Adrenal gland (tissue), 12 donors: Measurements from ENCODE around the gene RPS19. TPM values are rescaled to one million over a fixed set of nuclear protein-coding genes. Genes with fewer than 3 reads are reported as not detected.

ENCODE experiments used
- DNase-seq, 7 donors: peaks; one replicate each; pipeline ENCODE4 v3.0.0-alpha.2; 2019 to 2020
- H3K27ac ChIP-seq, 5 donors: fragments of 200-600 bp; sonication (generic) in 4 of 5; 1 replicate in 3 of 5; 2 replicates in 2 of 5; pipeline versions ENCODE4 v1.5.1 to v1.8.0; 2016 to 2020; ENCODE audit warnings: mild to moderate bottlenecking in 1 of 5
- H3K27me3 ChIP-seq: fragments of 200-600 bp; 2 replicates; pipeline ENCODE4 v1.8.0; 2021
- H3K36me3 ChIP-seq, 2 donors: fragments of 200-600 bp; replicated peaks in 1 of 2; 1 replicate in 1 of 2; 2 replicates in 1 of 2; pipeline versions ENCODE4 v1.5.1 to v1.8.0; 2018 to 2022
- H3K4me1 ChIP-seq, 2 donors: fragments of 200-600 bp; replicated peaks in 1 of 2; 1 replicate in 1 of 2; 2 replicates in 1 of 2; pipeline versions ENCODE4 v1.5.1 to v1.8.0; 2018 to 2021
- H3K4me3 ChIP-seq, 4 donors: fragments of 200-600 bp; sonication (generic) in 3 of 4; one replicate each; pipeline ENCODE4 v1.5.1; 2016 to 2018
- H3K9me3 ChIP-seq, 3 donors: fragments of 200-600 bp; sonication (generic) in 1 of 3; replicated peaks in 1 of 3; 1 replicate in 2 of 3; 2 replicates in 1 of 3; pipeline versions ENCODE4 v1.5.1 to v1.8.0; 2016 to 2021
- POLR2A ChIP-seq, 2 donors: fragments of 450-650 bp; IDR thresholded peaks; one replicate each; pipeline ENCODE4 v1.6.1; 2017; ENCODE audit warnings: antibody characterized with exemption in 2 of 2, mild to moderate bottlenecking in 2 of 2, moderate library complexity in 1 of 2
- WGBS, 4 donors: extraction: QIAGEN DNeasy Blood & Tissue Kit in 2 of 4; methylation state at CpG; one replicate each; pipeline versions ENCODE4 v1.1.5 to v1.1.7; 2013 to 2017; 5-methylcytosine and 5-hydroxymethylcytosine counted together
- intact Hi-C, 2 donors: fragments of 100-400 bp; cut with DNase I; formaldehyde crosslinking; loops; one replicate each; pipeline versions ENCODE4 v1.14.1 to v1.15.0; 2022 to 2023
- polyA plus RNA-seq, 3 donors: library from polyadenylated mRNA; stranded (reverse); fragments of 200-250 nt in 2 of 3; fragments of 350-450 nt in 1 of 3; fragmentation: Illumina TruSeq in 1 of 3; extraction: RNeasy Lipid Tissue Mini Kit (QIAGEN cat#74804) in 1 of 3; gene quantifications; one replicate each; pipeline ENCODE4 v1.2.3, GENCODE V29; 2013 to 2014
- total RNA-seq, 9 donors: library from RNA; depleted of rRNA in 4 of 9; stranded (reverse); fragments of >200 nt in 4 of 9; fragments of 120-200 nt in 1 of 9; fragmentation: NEBNext Ultra II Directional in 1 of 9; extraction: Animal tissue kit (Norgen Biotek cat#: 25700) in 1 of 9; gene quantifications; one replicate each; pipeline versions ENCODE4 v1.1.0 to v1.2.4, GENCODE V29; 2013 to 2023
- TF ChIP-seq, protein P1 (sequence below), 6 experiments: fragments of 450-650 bp in 4 of 6; fragments of 200-600 bp in 2 of 6; sonication (generic) in 1 of 6; IDR thresholded peaks; 1 replicate in 5 of 6; 2 replicates in 1 of 6; pipeline versions ENCODE4 v1.5.1 to v1.8.0; 2016 to 2021; ENCODE audit warnings: antibody characterized with exemption in 6 of 6, mild to moderate bottlenecking in 2 of 6, moderate library complexity in 1 of 6
- donor health status: healthy with polysubstance abuse.
- donor health status: Bipolar disorder and iron deficiency.
- donor health status: DM: yes; HTN: yes; CAD: no.
- donor health status: DM: no; HTN: no; CAD: no.
- donor health status: DM: no; HTN: no; CAD: no.
- donor health status: DM: yes; HTN: yes; CAD: no.

The RPS19 gene
- total and polyA plus RNA-seq, 12 donors, result 418 to 3,405 (median 1,389) TPM

DNA sequence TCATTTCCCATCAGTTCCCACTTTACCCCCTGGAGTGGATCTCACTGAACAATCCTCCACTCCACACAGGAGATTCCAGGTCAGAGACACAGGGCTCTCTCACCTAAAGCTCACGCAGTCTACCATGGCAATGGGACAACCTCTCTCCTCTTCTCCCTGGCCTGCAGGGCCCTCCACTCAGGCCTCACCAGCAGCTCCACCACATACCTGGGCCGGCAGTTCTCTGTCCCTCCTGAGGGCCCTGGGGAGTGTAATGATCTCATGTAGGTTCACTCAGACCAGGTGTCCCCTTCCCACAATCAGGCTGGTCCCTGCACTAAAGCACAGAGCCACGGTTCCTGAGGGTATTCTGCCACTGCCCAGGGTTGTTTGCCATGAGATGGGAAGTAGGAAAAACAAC lies 48.1 kb upstream of the RPS19 start:
- H3K27ac ChIP-seq, result no peak overlapping the region
- 48 to 84% (median 74%) methylated on average over 3 of the region's 3 CpGs for whole genome bisulfite sequencing, 4 donors
- TF ChIP-seq POLR2A (IDR thresholded peaks at IDR 0.05), result no peak
- TF ChIP-seq, protein P1, sequence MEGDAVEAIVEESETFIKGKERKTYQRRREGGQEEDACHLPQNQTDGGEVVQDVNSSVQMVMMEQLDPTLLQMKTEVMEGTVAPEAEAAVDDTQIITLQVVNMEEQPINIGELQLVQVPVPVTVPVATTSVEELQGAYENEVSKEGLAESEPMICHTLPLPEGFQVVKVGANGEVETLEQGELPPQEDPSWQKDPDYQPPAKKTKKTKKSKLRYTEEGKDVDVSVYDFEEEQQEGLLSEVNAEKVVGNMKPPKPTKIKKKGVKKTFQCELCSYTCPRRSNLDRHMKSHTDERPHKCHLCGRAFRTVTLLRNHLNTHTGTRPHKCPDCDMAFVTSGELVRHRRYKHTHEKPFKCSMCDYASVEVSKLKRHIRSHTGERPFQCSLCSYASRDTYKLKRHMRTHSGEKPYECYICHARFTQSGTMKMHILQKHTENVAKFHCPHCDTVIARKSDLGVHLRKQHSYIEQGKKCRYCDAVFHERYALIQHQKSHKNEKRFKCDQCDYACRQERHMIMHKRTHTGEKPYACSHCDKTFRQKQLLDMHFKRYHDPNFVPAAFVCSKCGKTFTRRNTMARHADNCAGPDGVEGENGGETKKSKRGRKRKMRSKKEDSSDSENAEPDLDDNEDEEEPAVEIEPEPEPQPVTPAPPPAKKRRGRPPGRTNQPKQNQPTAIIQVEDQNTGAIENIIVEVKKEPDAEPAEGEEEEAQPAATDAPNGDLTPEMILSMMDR (IDR thresholded peaks at IDR 0.05), result no peak

DNA sequence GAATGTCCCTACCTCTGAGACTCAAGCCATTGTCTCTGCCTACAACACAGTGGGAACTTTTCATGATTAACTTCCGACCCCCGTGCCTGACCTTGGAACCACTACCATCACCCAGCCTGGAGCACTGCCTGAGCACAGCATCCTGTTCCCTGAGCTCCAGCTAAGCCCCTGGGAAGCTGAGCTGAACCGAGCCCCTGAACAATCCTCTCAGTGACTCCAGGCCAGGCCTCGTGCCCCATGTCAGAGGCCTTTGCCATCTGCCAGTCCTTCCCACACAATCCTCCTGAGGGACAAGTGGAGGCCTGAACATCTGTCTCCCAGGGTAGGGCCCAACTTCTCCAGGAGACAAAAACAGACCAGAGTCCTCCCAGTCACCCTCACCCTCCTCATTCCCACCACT lies 46.1 kb upstream of the RPS19 start:
- Histone ChIP-seq H3K9me3 (no peaks in the 10 kb centered on the region), H3K4me3 (no peak overlapping the region), H3K27ac (no peak overlapping the region), H3K27me3 (no peaks in the 10 kb centered on the region), H3K36me3 (no peaks in the 10 kb centered on the region), H3K4me1 (no peaks in the 10 kb centered on the region)
- DNase-seq, result no peak
- 41 to 60% (median 57%) methylated on average over 1 to 4 of the region's 4 CpGs for WGBS, 4 donors
- TF ChIP-seq POLR2A (IDR thresholded peaks at IDR 0.05), result no peak
- TF ChIP-seq, protein P1 (IDR thresholded peaks at IDR 0.05), result no peak
- intact Hi-C loops, result no loop called here

More for the DNA sequence above, 48.1 kb upstream of the RPS19 start:
- intact Hi-C loops, result no loop called here
- no peak for DNase-seq
- H3K4me3 ChIP-seq, result no peak overlapping the region
- no peaks in the 10 kb centered on the region for H3K4me1 ChIP-seq
- H3K36me3 ChIP-seq, result no peaks in the 10 kb centered on the region
- H3K27me3 ChIP-seq, result no peaks in the 10 kb centered on the region
- H3K9me3 ChIP-seq, result no peaks in the 10 kb centered on the region

DNA sequence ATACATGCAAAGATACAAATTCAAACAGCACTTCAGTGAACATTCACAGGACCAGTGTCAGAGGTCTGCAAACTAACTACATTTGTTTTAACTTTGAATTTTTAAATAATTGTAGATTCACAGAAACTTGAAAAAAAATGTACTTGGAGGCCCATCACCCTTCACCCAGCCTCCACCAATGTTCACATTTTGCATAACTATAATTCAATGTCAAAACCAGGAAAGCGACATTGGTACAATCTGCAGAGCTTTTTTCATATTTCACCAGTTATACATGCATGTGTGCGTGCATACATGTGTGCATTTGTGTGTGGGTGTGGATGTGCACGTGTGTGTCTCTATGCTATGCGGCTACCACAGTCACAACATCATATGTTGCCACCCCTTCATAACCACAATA lies 44.8 kb upstream of the RPS19 start:
- 67 to 83% (median 74%) methylated on average over 4 of the region's 4 CpGs for WGBS, 4 donors
- Histone ChIP-seq H3K27ac (no peak overlapping the region), H3K9me3 (no peaks in the 10 kb centered on the region), H3K4me1 (no peaks in the 10 kb centered on the region), H3K36me3 (no peaks in the 10 kb centered on the region), H3K4me3 (no peak overlapping the region), H3K27me3 (no peaks in the 10 kb centered on the region)
- no peak for DNase-seq
- intact Hi-C loops, result no loop called here
- no peak for TF ChIP-seq POLR2A (IDR thresholded peaks at IDR 0.05)
- TF ChIP-seq, protein P1 (IDR thresholded peaks at IDR 0.05), result no peak

DNA sequence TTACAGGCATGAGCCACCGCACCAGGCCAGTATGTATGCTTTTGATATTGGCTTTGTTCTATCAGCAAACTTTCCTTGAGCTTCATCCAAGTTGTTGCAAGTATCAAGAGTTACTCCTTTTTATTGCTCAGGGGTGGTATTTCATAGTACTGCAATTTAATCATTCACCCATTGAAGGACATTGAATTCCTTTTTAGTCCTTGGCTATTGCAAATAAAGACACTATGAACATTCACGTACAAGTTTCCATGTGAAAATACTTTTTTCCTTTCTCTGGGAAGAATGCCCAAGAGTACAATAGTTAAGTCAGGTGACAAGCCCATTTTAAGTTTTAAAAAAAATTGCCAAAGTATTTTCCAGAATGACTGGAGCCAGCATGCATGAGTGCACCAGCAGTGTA lies 43.3 kb upstream of the RPS19 start:
- no peaks in the 10 kb centered on the region for H3K27me3 ChIP-seq
- 44 to 55% (median 55%) methylated on average over 2 of the region's 2 CpGs for WGBS, 4 donors
- no peaks in the 10 kb centered on the region for H3K4me1 ChIP-seq
- intact Hi-C loops, result no loop called here
- TF ChIP-seq, protein P1 (IDR thresholded peaks at IDR 0.05), result no peak
- no peak for TF ChIP-seq POLR2A (IDR thresholded peaks at IDR 0.05)
- no peak for DNase-seq
- no peak overlapping the region for H3K27ac ChIP-seq
- no peaks in the 10 kb centered on the region for H3K9me3 ChIP-seq
- H3K4me3 ChIP-seq, result no peak overlapping the region
- no peaks in the 10 kb centered on the region for H3K36me3 ChIP-seq
